Raji (cell line): Measurements from ENCODE around the gene ERICH4.

Experiments used
- POLR2A ChIP-seq: IDR thresholded peaks from 2 replicates; pipeline ENCODE4 v1.6.1; 2011; ENCODE audit warnings: low read depth, low read length, control low read depth; ENCODE audit not compliant: insufficient read depth

Gene ERICH4

DNA sequence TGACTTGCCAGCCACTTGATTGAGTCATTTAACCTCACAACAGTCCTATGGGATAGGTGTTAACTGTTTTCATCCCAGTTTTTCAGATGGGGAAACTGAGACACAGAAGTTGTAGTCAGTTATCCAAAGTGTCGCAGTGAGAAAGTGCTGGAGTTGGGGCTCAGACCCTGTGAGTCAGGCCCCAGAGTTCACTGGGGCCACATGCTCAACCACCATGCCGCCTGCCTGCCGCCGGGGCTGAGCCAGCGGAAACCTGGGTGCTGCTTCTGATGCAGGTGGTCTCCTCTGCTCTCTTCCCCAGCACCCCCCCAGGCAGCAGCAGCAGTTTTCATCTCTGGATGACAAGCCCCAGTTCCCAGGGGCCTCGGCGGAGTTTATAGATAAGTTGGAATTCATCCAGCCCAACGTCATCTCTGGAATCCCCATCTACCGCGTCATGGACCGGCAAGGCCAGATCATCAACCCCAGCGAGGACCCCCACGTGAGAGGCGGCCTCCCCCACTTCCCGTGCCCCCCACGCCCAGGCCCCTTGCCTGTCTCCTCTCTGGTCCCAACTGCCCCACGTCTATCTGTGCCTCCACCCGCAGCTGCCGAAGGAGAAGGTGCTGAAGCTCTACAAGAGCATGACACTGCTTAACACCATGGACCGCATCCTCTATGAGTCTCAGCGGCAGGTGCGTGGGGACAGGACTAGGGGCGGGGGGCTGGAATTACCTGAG is 32.5 kb upstream of the ERICH4 start:
- no peak for TF ChIP-seq POLR2A

DNA sequence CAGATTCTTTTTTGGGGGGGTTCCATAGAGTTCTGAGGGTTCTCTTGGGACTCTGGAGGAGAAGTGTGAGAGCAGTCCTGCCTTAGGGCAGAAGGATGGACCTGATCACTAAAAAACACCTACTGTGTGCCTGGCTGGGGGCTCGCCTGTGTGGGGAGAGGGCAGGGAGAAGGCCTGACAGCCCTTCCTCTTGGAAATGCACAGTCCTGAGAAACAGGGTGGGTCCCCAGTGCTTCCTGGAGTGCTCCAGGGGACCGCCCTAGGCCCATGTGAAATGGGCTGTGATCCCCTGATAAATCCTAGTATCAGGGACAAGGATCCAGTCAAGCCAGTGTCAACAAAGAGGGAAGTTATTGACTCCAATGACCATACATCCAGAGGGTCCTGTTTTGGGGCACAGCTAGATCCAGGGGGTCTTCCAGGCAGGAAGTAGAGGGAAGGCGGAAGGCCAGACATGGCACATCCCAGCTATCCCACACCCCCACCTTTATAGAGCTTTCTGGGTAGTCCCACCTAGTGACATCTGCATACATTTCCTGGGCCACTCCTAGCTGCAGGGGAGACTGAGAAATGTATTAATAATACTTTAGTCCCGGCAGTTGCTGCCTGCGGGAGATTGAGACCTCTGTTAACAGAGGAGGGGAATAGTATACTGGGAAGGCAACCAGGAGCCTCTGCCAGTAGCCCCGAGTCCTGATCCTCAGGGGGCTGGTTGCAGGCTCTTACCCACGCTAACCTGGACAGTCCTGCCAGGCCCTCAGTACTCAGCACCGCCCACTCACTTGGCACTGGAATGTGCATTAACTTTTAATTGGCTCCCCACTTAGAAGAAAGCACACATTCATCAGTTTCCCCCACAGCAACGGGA is 31.6 kb upstream of the ERICH4 start:
- TF ChIP-seq POLR2A, result no peak

- TF ChIP-seq POLR2A, result no peak
Measured at GRCh38 chr19:41411968-41412265, 31.0 kb upstream of the ERICH4 start.

DNA sequence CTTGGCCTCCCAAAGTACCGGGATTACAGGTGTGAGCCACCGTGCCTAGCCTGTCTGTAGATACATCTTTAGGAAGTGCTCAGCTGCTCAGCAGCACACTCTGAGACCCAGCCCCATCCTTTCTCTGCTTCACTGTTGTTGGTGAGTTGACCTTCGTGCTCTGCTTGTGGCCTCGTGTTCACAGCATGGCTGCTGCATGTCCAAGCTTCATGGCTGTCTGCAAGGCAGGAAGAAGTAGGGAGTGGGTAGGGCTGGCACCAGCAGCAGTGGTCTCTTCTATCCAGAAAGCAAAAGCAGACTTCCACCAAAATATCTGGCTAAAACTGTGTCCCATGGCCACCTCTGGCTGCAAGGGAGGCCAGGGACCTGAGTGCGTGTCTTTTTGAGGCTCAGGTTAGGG is 30.0 kb upstream of the ERICH4 start:
- TF ChIP-seq POLR2A, result no peak

- TF ChIP-seq POLR2A, result no peak
Measured at GRCh38 chr19:41413947-41414346, 29.0 kb upstream of the ERICH4 start.

GRCh38 chr19:41414461-41414860 is 28.5 kb upstream of the ERICH4 start:
- TF ChIP-seq POLR2A, result no peak

GRCh38 chr19:41415154-41415571 is 27.8 kb upstream of the ERICH4 start:
- TF ChIP-seq POLR2A, result no peak

GRCh38 chr19:41416194-41416674 is 26.7 kb upstream of the ERICH4 start:
- no peak for TF ChIP-seq POLR2A

DNA sequence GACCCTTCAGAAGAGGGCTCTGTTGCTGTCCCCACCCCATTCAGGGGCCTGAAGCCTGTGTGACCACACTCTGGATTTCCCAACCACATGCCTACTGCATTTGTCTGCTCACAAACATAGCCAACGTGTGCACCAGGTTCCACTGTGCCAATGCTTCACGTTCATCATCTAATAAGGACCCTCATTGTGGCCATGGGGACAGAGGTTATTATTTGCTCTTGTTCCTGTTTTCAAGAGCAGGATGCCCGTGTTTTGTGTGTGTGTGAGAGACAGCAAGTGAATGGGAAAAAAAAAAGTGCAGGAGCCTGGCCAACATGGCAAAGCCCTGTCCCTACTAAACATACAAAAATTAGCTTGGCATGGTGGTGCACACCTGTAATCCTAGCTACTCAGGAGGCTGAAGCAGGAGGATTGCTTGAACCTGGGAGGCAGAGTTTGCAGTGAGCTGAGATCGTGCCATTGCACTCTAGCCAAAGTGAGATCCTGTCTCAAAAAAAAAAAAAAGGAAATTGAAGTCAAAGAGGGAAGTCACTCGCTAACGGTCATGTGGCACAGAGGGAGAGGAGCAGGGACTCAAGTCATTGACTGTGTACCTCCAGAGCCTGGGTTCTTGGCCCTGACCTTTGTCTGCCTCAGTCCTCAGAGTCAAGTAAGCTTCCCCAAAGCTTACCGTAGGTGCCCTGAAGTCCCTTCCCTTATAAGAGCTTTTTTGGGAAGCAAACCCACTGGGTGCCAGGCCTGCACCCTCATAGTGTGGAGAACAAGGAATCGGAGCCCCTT is 22.7 kb upstream of the ERICH4 start:
- no peak for TF ChIP-seq POLR2A

DNA sequence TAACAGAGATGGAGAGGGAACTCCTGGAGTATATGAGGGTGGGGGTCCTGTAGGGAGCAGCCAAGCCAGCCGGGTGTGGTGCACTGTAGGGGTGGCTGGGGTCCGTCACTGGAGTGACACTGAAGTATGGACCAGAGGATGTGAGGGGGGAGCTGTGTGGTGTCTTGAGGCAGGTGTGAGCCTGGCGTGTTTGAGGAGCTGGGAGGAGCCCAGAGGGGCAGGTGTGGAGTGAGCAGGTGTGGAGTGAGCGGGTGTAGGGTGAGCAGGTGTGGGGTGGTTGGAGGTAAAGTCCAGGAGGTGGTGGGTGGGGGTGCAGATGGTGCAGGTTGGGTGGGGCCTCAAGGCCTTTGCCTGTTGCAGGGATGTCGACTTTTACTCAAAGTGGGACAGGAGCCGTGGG is 21.6 kb upstream of the ERICH4 start:
- TF ChIP-seq POLR2A, result no peak

GRCh38 chr19:41421973-41422372 is 21.0 kb upstream of the ERICH4 start:
- TF ChIP-seq POLR2A, result no peak

DNA sequence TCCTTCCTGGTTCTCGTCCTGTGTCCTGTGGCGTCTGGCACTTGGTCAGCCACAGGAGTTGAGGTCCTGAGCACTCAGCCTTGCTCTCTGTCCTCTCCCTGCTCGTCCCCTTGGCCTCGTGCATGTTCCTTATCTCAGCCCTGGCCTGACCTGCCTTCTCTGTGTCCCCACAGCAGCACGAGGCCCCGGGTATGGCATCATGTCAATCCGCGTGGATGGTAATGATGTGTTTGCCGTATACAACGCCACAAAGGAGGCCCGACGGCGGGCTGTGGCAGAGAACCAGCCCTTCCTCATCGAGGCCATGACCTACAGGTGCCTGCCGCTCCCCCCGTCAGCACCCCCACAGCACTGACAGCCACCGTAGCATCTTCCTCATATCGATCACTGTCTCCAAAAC is 20.5 kb upstream of the ERICH4 start:
- TF ChIP-seq POLR2A, result no peak

- TF ChIP-seq POLR2A, result no peak
Measured at GRCh38 chr19:41422955-41423354, 20.0 kb upstream of the ERICH4 start.

DNA sequence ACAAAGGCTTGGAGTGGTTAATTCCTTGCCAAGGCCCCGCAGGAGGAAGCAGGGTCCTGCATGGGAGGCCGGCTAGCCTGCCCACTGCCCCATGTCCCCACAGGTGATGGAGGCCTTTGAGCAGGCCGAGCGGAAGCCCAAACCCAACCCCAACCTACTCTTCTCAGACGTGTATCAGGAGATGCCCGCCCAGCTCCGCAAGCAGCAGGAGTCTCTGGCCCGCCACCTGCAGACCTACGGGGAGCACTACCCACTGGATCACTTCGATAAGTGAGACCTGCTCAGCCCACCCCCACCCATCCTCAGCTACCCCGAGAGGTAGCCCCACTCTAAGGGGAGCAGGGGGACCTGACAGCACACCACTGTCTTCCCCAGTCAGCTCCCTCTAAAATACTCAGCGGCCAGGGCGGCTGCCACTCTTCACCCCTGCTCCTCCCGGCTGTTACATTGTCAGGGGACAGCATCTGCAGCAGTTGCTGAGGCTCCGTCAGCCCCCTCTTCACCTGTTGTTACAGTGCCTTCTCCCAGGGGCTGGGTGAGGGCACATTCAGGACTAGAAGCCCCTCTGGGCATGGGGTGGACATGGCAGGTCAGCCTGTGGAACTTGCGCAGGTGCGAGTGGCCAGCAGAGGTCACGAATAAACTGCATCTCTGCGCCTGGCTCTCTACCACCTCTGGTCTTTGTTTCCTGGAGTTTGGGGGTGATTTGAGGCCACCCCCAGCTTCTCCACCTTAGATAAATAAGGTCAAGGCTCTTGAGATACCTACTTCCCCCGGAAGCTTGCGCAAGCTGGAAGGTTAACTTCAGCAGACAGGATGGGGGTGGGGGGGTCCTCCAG is 18.4 kb upstream of the ERICH4 start:
- no peak for TF ChIP-seq POLR2A
